Endothelial cell (in vitro differentiated cells): Measurements from ENCODE around the gene DENND6B. TPM values are rescaled to one million over a fixed set of nuclear protein-coding genes. Genes with fewer than 3 reads are reported as not detected.

Experiments used
- DNase-seq: peaks from one replicate; pipeline ENCODE4 v3.0.0; 2021; ENCODE audit warnings: low spot score
- H3K27ac Mint-ChIP-seq: one replicate; pipeline ENCODE4 v1.8.0; 2021; ENCODE audit warnings: mixed read lengths, inconsistent platforms; ENCODE audit not compliant: unreplicated experiment
- H3K27me3 Mint-ChIP-seq: one replicate; pipeline ENCODE4 v1.8.0; 2021; ENCODE audit warnings: mild to moderate bottlenecking, moderate library complexity, mixed read lengths, inconsistent platforms; ENCODE audit not compliant: unreplicated experiment
- H3K36me3 Mint-ChIP-seq: one replicate; pipeline ENCODE4 v1.8.0; 2021; ENCODE audit warnings: mild to moderate bottlenecking, low read depth, mixed read lengths, inconsistent platforms; ENCODE audit not compliant: unreplicated experiment
- H3K4me1 Mint-ChIP-seq: one replicate; pipeline ENCODE4 v1.8.0; 2021; ENCODE audit warnings: mild to moderate bottlenecking, mixed read lengths, inconsistent platforms; ENCODE audit not compliant: unreplicated experiment
- H3K4me3 Mint-ChIP-seq: one replicate; pipeline ENCODE4 v1.8.0; 2021; ENCODE audit warnings: mild to moderate bottlenecking, mixed read lengths, inconsistent platforms; ENCODE audit not compliant: unreplicated experiment
- H3K9me3 Mint-ChIP-seq: one replicate; pipeline ENCODE4 v1.8.0; 2021; ENCODE audit warnings: mixed read lengths, inconsistent platforms; ENCODE audit not compliant: unreplicated experiment
- CTCF ChIP-seq: fragments of 200-600 bp; sonication (generic); IDR thresholded peaks from one replicate; pipeline ENCODE4 v1.5.0; 2021; ENCODE audit warnings: antibody characterized with exemption; ENCODE audit not compliant: unreplicated experiment
- total RNA-seq: library from RNA; stranded (reverse); fragmentation: NEBNext Ultra II Directional; extraction: Animal tissue kit (Norgen Biotek cat#: 25700); gene quantifications from one replicate; pipeline ENCODE4 v1.2.1, GENCODE V29; 2021; ENCODE audit not compliant: unreplicated experiment

DENND6B gene
- total RNA-seq, 1 donor from 2014 or later, result 3.6 TPM

- Mint-ChIP-seq H3K4me1 (peaks cover 12% of the 10 kb centered on the region), H3K9me3 (no peaks in the 10 kb centered on the region), H3K36me3 (no peaks in the 10 kb centered on the region), H3K27me3 (peaks cover 16% of the 10 kb centered on the region), H3K4me3 (peak overlapping the region; percentile 90), H3K27ac (no peak overlapping the region)
- TF ChIP-seq CTCF, result no peak
- DNase-seq, result no peak
These were observed 21.4 kb downstream of the DENND6B start for GRCh38 chr22:50305393-50305922.

GRCh38 chr22:50304528-50305392, 22.1 kb downstream of the DENND6B start:
- no peak for DNase-seq
- no peak for TF ChIP-seq CTCF
- no peaks in the 10 kb centered on the region for H3K36me3 Mint-ChIP-seq
- peaks cover 16% of the 10 kb centered on the region for H3K27me3 Mint-ChIP-seq
- H3K27ac Mint-ChIP-seq, result no peak overlapping the region
- peaks cover 12% of the 10 kb centered on the region for H3K4me1 Mint-ChIP-seq
- no peak overlapping the region for H3K4me3 Mint-ChIP-seq
- no peaks in the 10 kb centered on the region for H3K9me3 Mint-ChIP-seq

GRCh38 chr22:50303848-50304527, 22.8 kb downstream of the DENND6B start:
- no peak overlapping the region for H3K4me3 Mint-ChIP-seq
- H3K9me3 Mint-ChIP-seq, result no peaks in the 10 kb centered on the region
- no peak for TF ChIP-seq CTCF
- H3K27ac Mint-ChIP-seq, result no peak overlapping the region
- peaks cover 16% of the 10 kb centered on the region for H3K27me3 Mint-ChIP-seq
- H3K36me3 Mint-ChIP-seq, result no peaks in the 10 kb centered on the region
- H3K4me1 Mint-ChIP-seq, result peaks cover 12% of the 10 kb centered on the region
- DNase-seq, result no peak

- DNase-seq, result no peak
- TF ChIP-seq CTCF, result no peak
- Mint-ChIP-seq H3K36me3 (no peaks in the 10 kb centered on the region), H3K27ac (no peak overlapping the region), H3K4me1 (peaks cover 8% of the 10 kb centered on the region), H3K4me3 (no peak overlapping the region), H3K27me3 (peaks cover 16% of the 10 kb centered on the region), H3K9me3 (no peaks in the 10 kb centered on the region)
These were observed 23.3 kb downstream of the DENND6B start for GRCh38 chr22:50303515-50303847.

GRCh38 chr22:50302564-50302963, 24.2 kb downstream of the DENND6B start:
- Mint-ChIP-seq H3K27ac (no peak overlapping the region), H3K27me3 (peaks cover 19% of the 10 kb centered on the region), H3K9me3 (no peaks in the 10 kb centered on the region), H3K4me1 (peaks cover 6% of the 10 kb centered on the region), H3K36me3 (no peaks in the 10 kb centered on the region), H3K4me3 (no peak overlapping the region)
- TF ChIP-seq CTCF, result no peak
- DNase-seq, result no peak
